GM19193 (cell line): ENCODE measurements around the gene ATAD3A.

Experiments used
- POLR2A ChIP-seq: IDR thresholded peaks from 4 replicates; pipeline ENCODE4 v1.6.1; 2011; ENCODE audit not compliant: insufficient read depth, insufficient read length; ENCODE audit errors: extremely low read depth

The ATAD3A gene

GRCh38 chr1:1511533-1512285 is at the start of gene ATAD3A:
Gene ATAD3A (plus strand): TSS chr1:1512162. CDS start chr1:1512269, 107 bp downstream.
- TF ChIP-seq POLR2A: peak; percentile 74

GRCh38 chr1:1462318-1462966 is 49.5 kb upstream of the ATAD3A start:
- TF ChIP-seq POLR2A: no peak

DNA sequence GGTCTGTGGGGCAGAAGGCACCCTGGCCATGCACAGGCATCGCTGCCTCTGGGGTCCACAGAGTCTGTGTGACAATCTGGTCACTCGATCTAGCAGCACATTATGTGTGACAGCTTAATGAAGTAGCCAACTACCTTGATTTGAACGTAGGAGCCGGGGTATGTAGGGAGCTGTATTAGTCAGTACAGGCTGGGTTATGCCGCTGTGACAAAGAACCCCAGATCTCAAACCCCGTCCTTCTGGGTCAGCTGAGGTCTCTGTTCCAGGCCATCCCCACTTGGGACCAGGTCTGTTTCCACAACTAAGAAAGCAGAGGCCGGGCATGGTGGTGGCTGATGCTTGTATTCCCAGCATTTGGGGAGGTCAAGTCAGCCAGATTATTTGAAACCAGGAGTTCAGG is 48.6 kb upstream of the ATAD3A start:
- no peak for TF ChIP-seq POLR2A

DNA sequence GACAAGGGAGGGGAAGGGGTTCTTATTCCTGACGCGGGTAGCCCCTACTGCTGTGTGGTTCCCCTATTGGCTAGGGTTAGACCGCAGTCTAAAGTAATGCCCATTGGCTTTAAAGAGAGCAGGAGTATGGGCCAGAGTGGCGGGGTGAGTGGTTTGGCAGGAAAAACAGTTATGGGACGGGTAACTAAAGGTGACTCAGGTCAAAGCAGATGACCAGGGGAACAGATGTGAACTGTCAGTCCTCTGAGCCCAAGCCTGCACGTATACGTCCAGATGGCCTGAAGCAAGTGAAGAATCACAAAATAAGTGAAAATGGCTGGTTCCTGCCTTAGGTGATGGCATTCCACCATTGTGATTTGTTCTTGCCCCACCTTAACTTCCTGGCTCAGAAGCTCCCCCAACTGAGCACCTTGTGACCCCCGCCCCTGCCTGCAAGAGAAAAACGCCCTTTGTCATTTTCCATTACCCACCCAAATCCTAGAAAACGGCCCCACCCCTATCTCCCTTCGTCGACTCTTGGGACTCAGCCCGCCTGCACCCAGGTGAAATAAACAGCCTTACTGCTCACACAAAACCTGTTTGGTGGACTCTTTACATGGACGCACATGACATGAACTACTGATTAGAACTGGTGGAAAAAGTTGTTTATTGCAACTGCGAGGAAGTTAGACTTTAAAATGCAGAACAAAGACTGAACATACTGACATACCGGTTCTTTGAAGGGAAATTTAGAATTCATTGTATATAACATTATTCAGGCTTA is 41.2 kb upstream of the ATAD3A start:
- no peak for TF ChIP-seq POLR2A

GRCh38 chr1:1471389-1472052 is 40.4 kb upstream of the ATAD3A start, which contains the start of gene ATAD3B:
Gene ATAD3B (plus strand): TSS chr1:1471765. CDS start chr1:1471885, 120 bp downstream.
- peak; percentile 59 for TF ChIP-seq POLR2A

DNA sequence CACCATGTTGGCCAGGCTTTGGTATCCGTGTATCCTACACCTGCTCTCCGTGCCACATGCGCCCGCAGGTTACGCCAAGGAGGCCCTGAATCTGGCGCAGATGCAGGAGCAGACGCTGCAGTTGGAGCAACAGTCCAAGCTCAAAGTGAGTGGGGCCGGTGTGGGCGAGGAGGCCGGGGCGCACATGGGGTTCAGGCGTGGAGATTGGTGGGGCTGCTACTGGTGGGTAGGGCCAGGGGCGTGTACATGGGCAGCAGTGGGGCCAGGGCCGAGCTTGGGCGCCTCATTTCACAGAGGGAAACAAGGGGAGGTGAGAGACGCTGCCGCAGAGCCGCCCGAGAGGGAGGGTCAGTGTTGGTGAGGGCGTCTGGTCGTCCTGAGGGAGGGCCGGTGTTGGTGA is 34.8 kb upstream of the ATAD3A start:
- no peak for TF ChIP-seq POLR2A

DNA sequence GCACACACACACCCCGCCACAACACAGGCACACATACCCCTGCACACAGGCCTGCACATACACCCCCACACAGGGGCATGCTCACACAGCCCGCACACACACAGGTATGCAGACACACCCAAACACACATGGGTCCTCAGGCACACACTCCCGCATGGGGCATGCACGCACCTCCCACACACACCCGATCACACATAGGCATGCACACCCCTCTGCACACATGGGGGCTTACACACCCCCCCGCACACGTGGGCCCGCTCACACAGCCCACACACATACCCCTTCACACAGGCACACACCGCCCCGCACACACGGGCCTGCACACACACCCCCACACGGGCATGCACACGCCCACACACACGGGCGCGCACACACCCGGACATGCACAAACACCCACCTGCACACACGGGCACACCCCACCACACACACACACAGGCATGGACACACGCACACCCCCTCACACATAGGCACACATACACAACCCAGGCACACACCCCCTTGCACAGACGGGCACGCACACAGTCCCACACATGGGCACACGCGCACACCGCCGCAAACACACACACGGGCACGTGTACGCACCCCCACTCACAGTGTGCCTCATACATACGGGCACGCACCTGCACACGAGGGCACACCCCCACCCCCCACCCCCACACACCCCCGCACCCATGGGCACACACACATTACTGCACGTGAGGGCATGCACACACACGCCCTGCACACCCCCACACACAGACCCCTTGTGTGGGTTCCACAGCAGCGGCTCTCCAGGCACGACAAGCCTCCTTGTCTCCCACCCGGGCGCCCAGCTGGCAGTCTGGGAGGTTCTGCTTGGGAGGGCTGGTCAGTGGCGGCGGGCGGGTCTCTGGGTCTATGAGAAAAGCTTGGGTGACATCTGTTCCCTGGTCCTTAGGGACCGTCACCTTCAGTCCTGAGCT is 32.1 kb upstream of the ATAD3A start:
- TF ChIP-seq POLR2A: no peak

- TF ChIP-seq POLR2A: no peak
Observed at GRCh38 chr1:1482856-1483255, 29.1 kb upstream of the ATAD3A start.

DNA sequence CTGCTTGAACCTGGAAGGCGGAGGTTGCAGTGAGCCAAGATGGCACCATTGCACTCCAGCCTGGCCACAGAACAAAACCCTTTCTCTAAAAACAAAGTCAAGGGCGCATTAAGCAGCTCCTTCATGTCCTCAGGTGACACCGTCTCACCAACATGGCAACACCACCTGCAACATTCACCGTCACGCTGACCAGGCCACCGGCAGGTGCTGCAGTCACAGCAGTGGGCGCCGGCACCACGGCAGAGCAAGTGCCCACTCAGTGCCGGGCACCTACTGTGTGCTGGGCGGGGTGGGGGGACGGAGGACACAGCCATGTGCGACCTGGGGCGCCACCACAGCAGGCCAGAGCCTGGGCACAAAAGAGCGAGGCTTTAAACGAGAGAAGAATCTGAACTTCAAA is 28.2 kb upstream of the ATAD3A start:
- no peak for TF ChIP-seq POLR2A

DNA sequence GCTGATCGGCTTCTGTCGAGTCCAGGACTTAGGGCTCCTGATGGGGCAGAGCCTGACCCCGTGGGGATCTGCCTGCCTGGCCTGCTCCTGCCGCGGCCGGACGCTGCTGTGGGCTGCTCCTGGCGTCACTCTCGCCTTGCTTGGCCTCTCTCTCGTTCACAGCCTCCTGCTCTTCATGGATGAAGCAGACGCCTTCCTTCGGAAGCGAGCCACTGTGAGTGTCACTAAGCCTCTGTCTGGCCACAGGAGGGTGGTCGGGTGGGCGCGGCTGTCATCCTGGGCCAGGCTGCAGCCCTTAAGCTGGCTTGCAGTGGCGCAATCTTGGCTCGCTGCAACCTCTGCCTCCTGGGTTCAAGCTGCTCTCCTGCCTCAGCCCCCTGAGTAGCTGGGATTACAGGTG is 24.3 kb upstream of the ATAD3A start:
- no peak for TF ChIP-seq POLR2A

DNA sequence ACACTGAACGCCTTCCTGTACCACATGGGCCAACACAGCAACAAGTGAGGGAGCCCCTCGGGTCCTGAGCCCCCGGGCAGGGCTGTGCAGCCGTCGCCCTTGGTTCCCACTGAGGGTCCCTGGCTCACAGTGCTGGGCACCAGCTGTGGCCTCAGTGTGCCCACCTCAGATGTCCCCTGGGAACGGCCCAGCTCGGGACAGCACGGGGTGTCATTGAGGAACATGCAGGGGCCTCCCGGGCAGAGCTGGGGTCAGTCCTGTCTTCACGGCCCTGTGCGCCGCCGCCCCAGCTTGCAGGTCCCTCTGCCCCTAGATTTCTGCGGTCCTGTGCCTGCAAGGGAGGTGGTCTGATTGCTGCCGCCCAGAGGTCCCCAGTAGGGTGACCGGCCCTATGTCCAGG is 22.7 kb upstream of the ATAD3A start:
- TF ChIP-seq POLR2A: no peak

GRCh38 chr1:1489861-1490260 is 22.1 kb upstream of the ATAD3A start:
- no peak for TF ChIP-seq POLR2A

GRCh38 chr1:1490633-1491230 is 21.2 kb upstream of the ATAD3A start:
- no peak for TF ChIP-seq POLR2A
